Tongue (tissue), 2 donors: ENCODE results near the gene RAPSN. TPM values are rescaled to one million over a fixed set of nuclear protein-coding genes. Genes with fewer than 3 reads are reported as not detected.

Experiments
- DNase-seq: peaks from one replicate; pipeline ENCODE4 v3.0.0-alpha.2; 2015
- total RNA-seq: library from RNA; depleted of rRNA; stranded (reverse); fragments of >200 nt; gene quantifications from one replicate; pipeline ENCODE4 v1.2.3, GENCODE V29; 2014

RAPSN gene
- total RNA-seq, 1 donor from 2014 or later, result 55.2 TPM

GRCh38 chr11:47407746-47408590 is 41.0 kb downstream of the RAPSN start, which contains the start of gene SLC39A13:
TSS of gene SLC39A13 (plus strand) at chr11:47408590. CDS start at chr11:47410095, 1,505 bp downstream.
- DNase-seq, result peak; percentile 98

GRCh38 chr11:47406896-47407745 is 41.8 kb downstream of the RAPSN start:
- no peak for DNase-seq

GRCh38 chr11:47403571-47403970 is 45.4 kb downstream of the RAPSN start:
- no peak for DNase-seq

GRCh38 chr11:47403135-47403534 is 45.8 kb downstream of the RAPSN start:
- no peak for DNase-seq

GRCh38 chr11:47400768-47401279 is 48.1 kb downstream of the RAPSN start:
- no peak for DNase-seq

GRCh38 chr11:47399860-47400767 is 48.8 kb downstream of the RAPSN start:
- peak; percentile 44 for DNase-seq

GRCh38 chr11:47398551-47398950 is 50.4 kb downstream of the RAPSN start:
- DNase-seq, result no peak

- DNase-seq, result no peak
Observed at GRCh38 chr11:47398011-47398410, 50.9 kb downstream of the RAPSN start.

GRCh38 chr11:47396049-47396320 is 53.0 kb downstream of the RAPSN start:
- DNase-seq, result no peak

GRCh38 chr11:47395223-47396048 is 53.5 kb downstream of the RAPSN start:
- DNase-seq, result no peak

GRCh38 chr11:47394322-47395222 is 54.4 kb downstream of the RAPSN start:
- DNase-seq, result no peak

GRCh38 chr11:47394050-47394321 is 55.0 kb downstream of the RAPSN start:
- no peak for DNase-seq

GRCh38 chr11:47393163-47394049 is 55.5 kb downstream of the RAPSN start:
- peak; percentile 57 for DNase-seq

GRCh38 chr11:47392546-47393162 is 56.3 kb downstream of the RAPSN start:
- no peak for DNase-seq

- no peak for DNase-seq
Observed at GRCh38 chr11:47391711-47392432, 57.1 kb downstream of the RAPSN start.

GRCh38 chr11:47391077-47391583 is 57.8 kb downstream of the RAPSN start:
- DNase-seq, result no peak

GRCh38 chr11:47390422-47390760 is 58.5 kb downstream of the RAPSN start:
- DNase-seq, result no peak
